Thoracic aorta (tissue), 2 donors: ENCODE results near the gene PHF21B. TPM values are rescaled to one million over a fixed set of nuclear protein-coding genes. Genes with fewer than 3 reads are reported as not detected.

Experiments
- ATAC-seq: fragments of 150-250 bp; one replicate; pipeline ENCODE4 v1.8.0; 2017; ENCODE audit warnings: low read depth; ENCODE audit not compliant: insufficient number of reproducible peaks, low FRiP score
- DNase-seq: peaks from one replicate; pipeline ENCODE4 v3.0.0-alpha.2; 2020; ENCODE audit warnings: low spot score
- H3K27ac ChIP-seq, 2 donors: fragments of 200-600 bp; sonication (generic); 1 replicate in 1 of 2; 2 replicates in 1 of 2; pipeline ENCODE4 v1.5.1; 2016; ENCODE audit warnings: mild to moderate bottlenecking in 2 of 2, moderate library complexity in 2 of 2
- H3K27me3 ChIP-seq: fragments of 200-600 bp; sonication (generic); replicated peaks from 2 replicates; pipeline ENCODE4 v1.6.0; 2016; ENCODE audit warnings: mild to moderate bottlenecking; ENCODE audit not compliant: insufficient read depth
- H3K36me3 ChIP-seq: fragments of 200-600 bp; sonication (generic); one replicate; pipeline ENCODE4 v1.5.1; 2016
- H3K4me1 ChIP-seq, 2 donors: fragments of 200-600 bp; sonication (generic); 1 replicate in 1 of 2; 2 replicates in 1 of 2; pipeline versions ENCODE4 v1.5.1 to v1.6.0; 2016; ENCODE audit warnings: low read depth in 2 of 2, mild to moderate bottlenecking in 1 of 2; ENCODE audit not compliant: control insufficient read depth in 1 of 2
- H3K4me3 ChIP-seq: fragments of 200-600 bp; sonication (generic); 2 replicates; pipeline ENCODE4 v1.5.1; 2016; ENCODE audit warnings: mild to moderate bottlenecking
- H3K9me3 ChIP-seq: fragments of 200-600 bp; sonication (generic); 2 replicates; pipeline ENCODE4 v1.5.1; 2016
- total RNA-seq, 2 donors: library from RNA; depleted of rRNA; stranded (reverse); fragments of >200 nt; gene quantifications; one replicate each; pipeline versions ENCODE4 v1.1.0 to v1.2.3, GENCODE V29; 2016
- TF ChIP-seq, protein P1 (sequence below): fragments of 200-600 bp; sonication (generic); IDR thresholded peaks from one replicate; pipeline ENCODE4 v1.5.1; 2019; ENCODE audit warnings: antibody characterized with exemption

The PHF21B gene
- total RNA-seq, 2 donors from 2014 or later: 2.1 TPM; not detected in 1

DNA sequence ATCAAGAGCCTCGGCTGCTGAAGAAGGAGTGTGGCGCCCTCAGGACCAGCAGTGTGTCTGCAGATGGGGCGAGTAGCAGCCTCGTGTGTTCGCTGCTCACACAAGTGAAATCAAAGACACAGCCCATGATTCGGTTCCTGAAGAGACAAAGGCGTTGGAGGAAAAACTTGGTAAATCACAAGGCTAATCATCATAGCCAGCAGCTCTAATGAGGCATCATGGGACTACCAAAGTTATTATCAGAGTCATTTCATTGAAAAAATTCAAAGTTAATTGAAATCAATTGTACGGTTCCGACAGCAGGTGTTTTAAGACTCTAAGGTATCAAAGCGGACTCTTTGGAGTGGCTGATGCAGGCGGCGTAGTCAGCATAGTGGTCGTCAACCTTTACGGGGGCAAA, 9.5 kb downstream of the PHF21B start:
- Histone ChIP-seq H3K4me1 (no peaks in the 10 kb centered on the region), H3K27me3 (no peaks in the 10 kb centered on the region), H3K9me3 (no peaks in the 10 kb centered on the region), H3K27ac (no peak overlapping the region), H3K4me3 (no peak overlapping the region), H3K36me3 (no peaks in the 10 kb centered on the region)
- TF ChIP-seq, protein P1, sequence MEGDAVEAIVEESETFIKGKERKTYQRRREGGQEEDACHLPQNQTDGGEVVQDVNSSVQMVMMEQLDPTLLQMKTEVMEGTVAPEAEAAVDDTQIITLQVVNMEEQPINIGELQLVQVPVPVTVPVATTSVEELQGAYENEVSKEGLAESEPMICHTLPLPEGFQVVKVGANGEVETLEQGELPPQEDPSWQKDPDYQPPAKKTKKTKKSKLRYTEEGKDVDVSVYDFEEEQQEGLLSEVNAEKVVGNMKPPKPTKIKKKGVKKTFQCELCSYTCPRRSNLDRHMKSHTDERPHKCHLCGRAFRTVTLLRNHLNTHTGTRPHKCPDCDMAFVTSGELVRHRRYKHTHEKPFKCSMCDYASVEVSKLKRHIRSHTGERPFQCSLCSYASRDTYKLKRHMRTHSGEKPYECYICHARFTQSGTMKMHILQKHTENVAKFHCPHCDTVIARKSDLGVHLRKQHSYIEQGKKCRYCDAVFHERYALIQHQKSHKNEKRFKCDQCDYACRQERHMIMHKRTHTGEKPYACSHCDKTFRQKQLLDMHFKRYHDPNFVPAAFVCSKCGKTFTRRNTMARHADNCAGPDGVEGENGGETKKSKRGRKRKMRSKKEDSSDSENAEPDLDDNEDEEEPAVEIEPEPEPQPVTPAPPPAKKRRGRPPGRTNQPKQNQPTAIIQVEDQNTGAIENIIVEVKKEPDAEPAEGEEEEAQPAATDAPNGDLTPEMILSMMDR: no peak
- DNase-seq (no peak), ATAC-seq (no peak)

DNA sequence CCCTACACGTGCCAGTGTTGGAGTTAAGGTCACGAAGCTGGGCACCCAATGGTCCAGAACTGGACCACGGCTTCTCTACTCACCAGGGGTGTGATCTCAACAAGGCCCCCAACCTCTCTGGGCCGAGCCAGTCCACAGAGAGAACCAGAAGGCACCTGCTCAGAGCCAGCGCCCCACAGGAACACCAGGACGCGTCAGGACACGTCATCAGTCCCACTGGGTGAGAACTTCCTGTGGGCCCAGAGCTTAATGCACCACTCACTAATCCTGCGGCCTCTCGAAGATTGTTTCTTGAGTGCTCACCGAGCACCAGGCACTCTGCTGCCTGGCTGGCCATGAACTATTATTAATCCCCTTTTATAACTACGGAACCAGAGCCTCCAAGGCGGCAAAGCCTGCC, 10.1 kb downstream of the PHF21B start:
- Histone ChIP-seq H3K36me3 (no peaks in the 10 kb centered on the region), H3K27ac (no peak overlapping the region), H3K4me1 (no peaks in the 10 kb centered on the region), H3K9me3 (no peaks in the 10 kb centered on the region), H3K4me3 (no peak overlapping the region), H3K27me3 (no peaks in the 10 kb centered on the region)
- DNase-seq (no peak), ATAC-seq (no peak)
- TF ChIP-seq, protein P1: no peak

DNA sequence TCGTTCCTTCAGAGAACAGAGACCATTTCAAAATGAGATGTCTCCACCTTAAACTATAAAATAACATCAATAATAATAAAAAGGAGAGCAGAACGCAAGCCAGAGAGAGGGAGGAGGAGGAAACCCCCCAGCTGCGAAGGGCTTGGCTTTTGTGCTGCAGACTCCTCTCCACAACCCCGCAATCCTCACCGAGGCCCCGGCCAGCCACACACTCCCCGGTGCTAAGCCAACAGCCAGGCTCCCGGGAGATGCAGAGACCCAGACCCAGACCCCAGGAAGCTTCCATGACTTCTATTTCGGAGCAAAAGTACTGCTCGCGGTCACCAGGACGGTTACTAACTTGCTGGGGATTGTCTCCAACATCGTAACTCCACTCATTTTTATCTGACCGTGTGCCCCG, 10.6 kb downstream of the PHF21B start:
- no peak for DNase-seq
- TF ChIP-seq, protein P1: no peak
- no peaks in the 10 kb centered on the region for H3K9me3 ChIP-seq
- no peaks in the 10 kb centered on the region for H3K36me3 ChIP-seq
- no peaks in the 10 kb centered on the region for H3K4me1 ChIP-seq
- H3K27ac ChIP-seq: no peak overlapping the region
- no peak overlapping the region for H3K4me3 ChIP-seq
- no peak for ATAC-seq
- H3K27me3 ChIP-seq: no peaks in the 10 kb centered on the region

DNA sequence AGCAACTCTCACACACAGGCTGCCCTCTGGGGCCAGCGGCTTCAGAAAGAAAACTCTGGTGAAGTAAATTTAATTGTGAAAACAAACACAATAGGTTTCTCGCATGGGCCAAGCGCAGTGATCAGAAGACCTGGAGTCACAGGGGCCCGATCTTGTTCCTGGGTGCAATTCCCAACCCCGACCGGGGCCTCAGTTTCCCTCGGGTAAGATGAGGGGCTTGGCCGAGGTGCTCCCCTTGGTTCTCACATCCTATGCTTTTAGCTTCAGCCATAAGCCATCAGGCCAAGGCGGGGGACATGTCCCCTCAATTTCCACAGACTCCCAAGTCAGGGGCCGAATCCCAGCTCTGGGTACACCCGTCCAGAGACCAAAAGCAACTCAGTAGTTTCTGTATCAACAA, 11.5 kb downstream of the PHF21B start:
- Histone ChIP-seq H3K36me3 (no peaks in the 10 kb centered on the region), H3K9me3 (no peaks in the 10 kb centered on the region), H3K27ac (no peak overlapping the region), H3K4me3 (no peak overlapping the region), H3K27me3 (no peaks in the 10 kb centered on the region), H3K4me1 (no peaks in the 10 kb centered on the region)
- DNase-seq (no peak), ATAC-seq (no peak)
- TF ChIP-seq, protein P1: no peak

DNA sequence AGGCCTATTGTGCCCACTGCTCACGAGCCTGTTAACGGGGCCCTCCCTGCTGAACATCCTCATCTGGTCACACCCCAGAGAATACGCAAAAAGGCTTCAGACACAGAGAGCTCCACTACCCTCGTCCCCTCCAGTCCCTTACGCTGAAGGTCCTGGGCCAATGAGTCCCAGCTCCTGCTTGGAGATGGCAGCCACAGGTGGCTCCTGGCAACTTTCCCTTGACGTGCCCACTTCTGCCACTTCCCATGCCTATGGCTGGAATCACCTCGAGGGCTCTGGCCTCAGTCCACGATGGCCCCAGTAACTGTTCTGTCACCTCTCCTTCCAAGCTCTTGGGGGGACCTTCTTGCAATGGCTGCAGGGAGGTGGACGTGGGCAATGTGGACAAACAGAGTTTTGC, 12.7 kb downstream of the PHF21B start:
- no peak for ATAC-seq
- Histone ChIP-seq H3K9me3 (no peaks in the 10 kb centered on the region), H3K27me3 (no peaks in the 10 kb centered on the region), H3K27ac (no peak overlapping the region), H3K36me3 (no peaks in the 10 kb centered on the region), H3K4me1 (no peaks in the 10 kb centered on the region), H3K4me3 (no peak overlapping the region)
- TF ChIP-seq, protein P1: no peak
- no peak for DNase-seq
